Neural cell (in vitro differentiated cells): ENCODE measurements around the gene PTPRT. TPM values are rescaled to one million over a fixed set of nuclear protein-coding genes. Genes with fewer than 3 reads are reported as not detected.

ENCODE experiments used
- H2AFZ ChIP-seq: fragments of 200-600, 300-800 bp; sonication (generic), shearing (Covaris generic); 2 replicates; pipeline ENCODE4 v1.6.0; 2014; ENCODE audit warnings: low read depth, mild to moderate bottlenecking, antibody characterized with exemption, low read length, moderate library complexity
- H3F3A ChIP-seq: fragments of 200-600 bp; shearing (Covaris generic); 2 replicates; pipeline ENCODE4 v1.6.1; 2016; ENCODE audit warnings: mild to moderate bottlenecking, moderate library complexity, mixed read lengths, antibody characterized with exemption, low read length; ENCODE audit not compliant: insufficient read depth, poor library complexity, severe bottlenecking
- H3K27ac ChIP-seq: fragments of 200-600, 300-800 bp; sonication (generic), shearing (Covaris generic); 2 replicates; pipeline ENCODE4 v1.5.1; 2014; ENCODE audit warnings: mild to moderate bottlenecking, low read length, moderate library complexity
- H3K27me3 ChIP-seq: fragments of 300-800, 200-600 bp; sonication (generic), shearing (Covaris generic); 2 replicates; pipeline ENCODE4 v1.6.0; 2014; ENCODE audit warnings: mild to moderate bottlenecking, low read depth, low read length, moderate library complexity; ENCODE audit not compliant: insufficient read depth
- H3K36me3 ChIP-seq: fragments of 300-800, 200-600 bp; sonication (generic), shearing (Covaris generic); 2 replicates; pipeline ENCODE4 v1.5.1; 2014; ENCODE audit warnings: mild to moderate bottlenecking, antibody characterized with exemption, low read length, moderate library complexity; ENCODE audit not compliant: insufficient read depth
- H3K4me2 ChIP-seq: fragments of 300-800, 200-600 bp; sonication (generic), shearing (Covaris generic); 2 replicates; pipeline ENCODE4 v1.6.0; 2014; ENCODE audit warnings: mild to moderate bottlenecking, low read length
- H3K4me3 ChIP-seq: fragments of 300-800, 200-600 bp; sonication (generic), shearing (Covaris generic); 2 replicates; pipeline ENCODE4 v1.5.1; 2014; ENCODE audit warnings: mild to moderate bottlenecking, low read length, moderate library complexity
- H3K79me2 ChIP-seq: fragments of 200-600 bp; shearing (Covaris generic); replicated peaks from 2 replicates; pipeline ENCODE4 v1.6.0; 2014; ENCODE audit warnings: mild to moderate bottlenecking, low read length, moderate library complexity; ENCODE audit not compliant: insufficient read depth
- H3K9ac ChIP-seq: fragments of 300-800, 200-600 bp; sonication (generic), shearing (Covaris generic); 2 replicates; pipeline ENCODE4 v1.6.1; 2016; ENCODE audit warnings: mild to moderate bottlenecking, low read length, mixed read lengths
- H3K9me2 ChIP-seq: fragments of 200-600 bp; shearing (Covaris generic); 2 replicates; pipeline ENCODE4 v1.6.1; 2016; ENCODE audit warnings: mild to moderate bottlenecking, low read length, mixed read lengths; ENCODE audit not compliant: insufficient read depth
- H3K9me3 ChIP-seq: fragments of 200-600, 300-800 bp; sonication (generic), shearing (Covaris generic); 2 replicates; pipeline ENCODE4 v1.6.1; 2016; ENCODE audit warnings: mild to moderate bottlenecking, mixed run types, low read length, moderate library complexity, mixed read lengths
- H4K20me1 ChIP-seq: fragments of 200-600 bp; shearing (Covaris generic); 2 replicates; pipeline ENCODE4 v1.6.1; 2016; ENCODE audit warnings: mild to moderate bottlenecking, mixed run types; ENCODE audit not compliant: insufficient read depth
- CTCF ChIP-seq: fragments of 450-650 bp; IDR thresholded peaks from 2 replicates; pipeline ENCODE4 v1.5.1; 2014; ENCODE audit warnings: antibody characterized with exemption, mild to moderate bottlenecking, moderate library complexity; ENCODE audit not compliant: poor library complexity, severe bottlenecking
- EP300 ChIP-seq: fragments of 450-650 bp; conservative IDR thresholded peaks from 2 replicates; pipeline ENCODE4 v1.6.1; 2014; ENCODE audit warnings: antibody characterized with exemption, mild to moderate bottlenecking, moderate library complexity; ENCODE audit not compliant: poor library complexity, severe bottlenecking
- EZH2 ChIP-seq: fragments of 200-600, 300-800 bp; shearing (Covaris generic), sonication (generic); IDR thresholded peaks from 2 replicates; pipeline ENCODE4 v1.6.1; 2014; ENCODE audit warnings: antibody characterized with exemption, low read length, borderline replicate concordance, mild to moderate bottlenecking; ENCODE audit not compliant: insufficient read depth, poor library complexity, severe bottlenecking
- MXI1 ChIP-seq: fragments of 450-650 bp; conservative IDR thresholded peaks from 2 replicates; pipeline ENCODE4 v1.6.1; 2014; ENCODE audit warnings: antibody characterized with exemption, mild to moderate bottlenecking; ENCODE audit not compliant: poor library complexity, severe bottlenecking
- POLR2AphosphoS5 ChIP-seq: IDR thresholded peaks from 2 replicates; pipeline ENCODE4 v1.6.1; 2012
- RAD21 ChIP-seq: fragments of 450-650 bp; conservative IDR thresholded peaks from 2 replicates; pipeline ENCODE4 v1.6.1; 2014; ENCODE audit warnings: antibody characterized with exemption, mild to moderate bottlenecking, moderate library complexity
- REST ChIP-seq: IDR thresholded peaks from 2 replicates; pipeline ENCODE4 v1.6.1; 2012; ENCODE audit warnings: borderline replicate concordance
- SMC3 ChIP-seq: fragments of 450-650 bp; conservative IDR thresholded peaks from 2 replicates; pipeline ENCODE4 v1.6.1; 2014; ENCODE audit warnings: antibody characterized with exemption, mild to moderate bottlenecking, moderate library complexity; ENCODE audit not compliant: poor library complexity
- TAF1 ChIP-seq: IDR thresholded peaks from 2 replicates; pipeline ENCODE4 v1.6.1; 2012; ENCODE audit warnings: low read depth
- polyA plus RNA-seq: library from polyadenylated mRNA; depleted of rRNA; stranded (reverse); fragments of >200 nt; gene quantifications from 2 replicates; pipeline ENCODE4 v1.2.3, GENCODE V29; 2014

The PTPRT gene
- polyA plus RNA-seq, 1 donor from 2014 or later = 9.2 TPM

GRCh38 chr20:42576167-42576566, 613.5 kb downstream of the PTPRT start:
- no peaks in the 10 kb centered on the region for H3K36me3 ChIP-seq
- H2AFZ ChIP-seq = no peak overlapping the region
- no peaks in the 10 kb centered on the region for H3K27me3 ChIP-seq
- TF ChIP-seq EP300 (no peak), TAF1 (no peak), REST (no peak), SMC3 (no peak), RAD21 (no peak), CTCF (no peak), MXI1 (no peak), POLR2AphosphoS5 (no peak), EZH2 (no peak)
- no peak overlapping the region for H3K4me3 ChIP-seq
- H4K20me1 ChIP-seq = no peaks in the 10 kb centered on the region
- no peaks in the 10 kb centered on the region for H3K9me3 ChIP-seq
- no peaks in the 10 kb centered on the region for H3K79me2 ChIP-seq
- no peak overlapping the region for H3K27ac ChIP-seq
- no peaks in the 10 kb centered on the region for H3K9me2 ChIP-seq
- no peaks in the 10 kb centered on the region for H3F3A ChIP-seq
- H3K9ac ChIP-seq = no peak overlapping the region
- H3K4me2 ChIP-seq = no peak overlapping the region

DNA sequence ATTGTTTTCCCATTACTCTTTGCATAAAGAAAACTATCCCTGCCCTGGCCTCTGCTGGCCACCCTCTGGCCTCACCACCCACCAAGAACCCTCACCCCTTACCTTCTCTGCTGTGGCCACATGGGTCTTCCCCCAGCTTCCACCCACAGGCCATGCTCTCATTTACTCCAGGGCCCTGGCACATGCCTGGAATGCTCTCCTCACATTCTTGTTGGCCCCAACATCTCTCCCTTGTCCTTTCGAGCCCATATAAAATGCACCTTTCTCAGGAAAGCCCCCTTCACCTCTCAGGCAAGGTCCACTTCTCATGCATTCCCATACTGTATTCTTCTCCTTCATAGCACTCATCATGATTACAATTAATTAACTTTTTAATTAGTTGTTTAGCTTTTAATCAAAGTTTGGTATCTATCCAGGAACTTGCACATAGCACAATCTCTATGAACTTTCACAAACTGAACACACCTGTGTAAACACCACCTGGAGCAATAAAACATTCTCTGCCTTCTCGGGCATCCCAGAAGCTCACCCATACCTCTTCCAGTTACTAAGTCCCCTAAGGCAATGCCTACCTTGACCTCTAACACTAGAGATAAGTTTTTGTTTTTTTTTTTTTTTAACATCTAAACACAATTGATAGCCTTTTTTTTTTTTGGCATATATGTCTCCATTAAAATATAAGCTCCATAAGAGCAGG, 617.2 kb downstream of the PTPRT start:
- H4K20me1 ChIP-seq = no peaks in the 10 kb centered on the region
- H3K36me3 ChIP-seq = no peaks in the 10 kb centered on the region
- H2AFZ ChIP-seq = no peak overlapping the region
- H3K9ac ChIP-seq = no peak overlapping the region
- H3K9me2 ChIP-seq = no peaks in the 10 kb centered on the region
- no peaks in the 10 kb centered on the region for H3K9me3 ChIP-seq
- no peak for TF ChIP-seq REST
- H3K4me3 ChIP-seq = no peak overlapping the region
- H3K4me2 ChIP-seq = no peak overlapping the region
- no peaks in the 10 kb centered on the region for H3K79me2 ChIP-seq
- H3F3A ChIP-seq = no peaks in the 10 kb centered on the region
- no peaks in the 10 kb centered on the region for H3K27me3 ChIP-seq
- H3K27ac ChIP-seq = no peak overlapping the region
